DOHH2 (cell line): ENCODE measurements around the gene SLC38A1.

ENCODE experiments used
- H3F3A ChIP-seq: fragments of 200-600 bp; sonication (generic), shearing (Covaris generic); 2 replicates; pipeline ENCODE4 v1.6.0; 2016; ENCODE audit warnings: antibody characterized with exemption, mild to moderate bottlenecking; ENCODE audit not compliant: control insufficient read depth, insufficient read depth
- H3K27ac ChIP-seq: fragments of 200-600 bp; sonication (generic); 2 replicates; pipeline ENCODE4 v1.5.1; 2014; ENCODE audit warnings: low read depth, mild to moderate bottlenecking, low read length, moderate library complexity
- H3K27me3 ChIP-seq: fragments of 200-600 bp; sonication (generic); 2 replicates; pipeline ENCODE4 v1.6.1; 2014; ENCODE audit warnings: mild to moderate bottlenecking, low read length, mixed read lengths; ENCODE audit not compliant: control insufficient read depth
- H3K36me3 ChIP-seq: fragments of 200-600 bp; sonication (generic); 2 replicates; pipeline ENCODE4 v1.6.1; 2014; ENCODE audit warnings: mild to moderate bottlenecking, low read length, moderate library complexity, mixed read lengths; ENCODE audit not compliant: control insufficient read depth
- H3K4me1 ChIP-seq: fragments of 200-600 bp; sonication (generic); 2 replicates; pipeline ENCODE4 v1.6.1; 2014; ENCODE audit warnings: mild to moderate bottlenecking, low read length, mixed read lengths; ENCODE audit not compliant: control insufficient read depth
- H3K4me2 ChIP-seq: fragments of 200-600 bp; sonication (generic); 2 replicates; pipeline ENCODE4 v1.6.0; 2014; ENCODE audit warnings: mild to moderate bottlenecking, low read length, moderate library complexity
- H3K4me3 ChIP-seq: fragments of 200-600 bp; sonication (generic); 2 replicates; pipeline ENCODE4 v1.5.1; 2014; ENCODE audit warnings: mild to moderate bottlenecking, low read length, mixed read lengths
- H3K79me2 ChIP-seq: fragments of 200-600 bp; sonication (generic); 2 replicates; pipeline ENCODE4 v1.6.1; 2014; ENCODE audit warnings: mild to moderate bottlenecking, low read length, mixed read lengths; ENCODE audit not compliant: control insufficient read depth
- H3K9me2 ChIP-seq: fragments of 200-600 bp; sonication (generic); replicated peaks from 2 replicates; pipeline ENCODE4 v1.6.1; 2014; ENCODE audit warnings: mild to moderate bottlenecking, low read length, mixed read lengths; ENCODE audit not compliant: control insufficient read depth
- H3K9me3 ChIP-seq: fragments of 200-600 bp; sonication (generic); 2 replicates; pipeline ENCODE4 v1.6.1; 2014; ENCODE audit warnings: antibody characterized with exemption, low read length, mixed read lengths; ENCODE audit not compliant: control insufficient read depth, insufficient read depth
- H4K20me1 ChIP-seq: fragments of 200-600 bp; sonication (generic); 2 replicates; pipeline ENCODE4 v1.6.0; 2014; ENCODE audit warnings: low read depth, mild to moderate bottlenecking, antibody characterized with exemption, low read length, moderate library complexity; ENCODE audit not compliant: control insufficient read depth, insufficient read depth
- EZH2phosphoT487 ChIP-seq: fragments of 200-600 bp; sonication (generic); IDR thresholded peaks from 2 replicates; pipeline ENCODE4 v1.6.1; 2017; ENCODE audit warnings: borderline replicate concordance, mild to moderate bottlenecking, antibody characterized with exemption, low read length, moderate library complexity, mixed read lengths
- TF ChIP-seq, protein P1 (sequence below): fragments of 200-600 bp; sonication (generic); IDR thresholded peaks from one replicate; pipeline ENCODE4 v1.5.1; 2014; ENCODE audit warnings: antibody characterized with exemption, mild to moderate bottlenecking, low read depth, low read length; ENCODE audit not compliant: poor library complexity, severe bottlenecking

Gene SLC38A1

DNA sequence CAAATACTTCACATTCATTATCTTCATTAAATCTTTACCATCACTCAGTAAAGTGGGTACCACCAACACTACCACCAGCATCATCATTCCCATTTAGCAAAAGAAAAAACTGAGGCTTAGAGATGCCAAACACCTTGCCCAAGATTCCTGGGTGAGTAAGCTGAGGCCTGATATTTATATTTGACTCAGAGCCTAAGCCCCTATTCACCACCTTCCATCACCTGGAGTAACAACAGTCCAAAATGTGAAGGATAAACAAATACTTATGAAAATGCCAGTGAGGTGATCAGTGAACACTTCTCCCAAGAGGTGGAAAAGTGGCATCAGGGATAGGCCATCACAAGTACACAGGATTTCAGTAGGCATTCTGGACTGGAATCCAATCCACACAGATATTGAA is 3.7 kb downstream of the SLC38A1 start:
- H3F3A ChIP-seq, result peaks cover 8% of the 10 kb centered on the region; the same call in 1 of the 2 replicates
- H4K20me1 ChIP-seq, result peaks cover 39% of the 10 kb centered on the region
- peak overlapping the region; percentile 96 for H3K4me3 ChIP-seq
- H3K27me3 ChIP-seq, result no peaks in the 10 kb centered on the region
- H3K79me2 ChIP-seq, result peaks cover 100% of the 10 kb centered on the region
- H3K27ac ChIP-seq, result no peak overlapping the region
- H3K9me3 ChIP-seq, result no peaks in the 10 kb centered on the region
- H3K4me2 ChIP-seq, result peak overlapping the region; percentile 91
- TF ChIP-seq EZH2phosphoT487, result no peak
- TF ChIP-seq, protein P1, sequence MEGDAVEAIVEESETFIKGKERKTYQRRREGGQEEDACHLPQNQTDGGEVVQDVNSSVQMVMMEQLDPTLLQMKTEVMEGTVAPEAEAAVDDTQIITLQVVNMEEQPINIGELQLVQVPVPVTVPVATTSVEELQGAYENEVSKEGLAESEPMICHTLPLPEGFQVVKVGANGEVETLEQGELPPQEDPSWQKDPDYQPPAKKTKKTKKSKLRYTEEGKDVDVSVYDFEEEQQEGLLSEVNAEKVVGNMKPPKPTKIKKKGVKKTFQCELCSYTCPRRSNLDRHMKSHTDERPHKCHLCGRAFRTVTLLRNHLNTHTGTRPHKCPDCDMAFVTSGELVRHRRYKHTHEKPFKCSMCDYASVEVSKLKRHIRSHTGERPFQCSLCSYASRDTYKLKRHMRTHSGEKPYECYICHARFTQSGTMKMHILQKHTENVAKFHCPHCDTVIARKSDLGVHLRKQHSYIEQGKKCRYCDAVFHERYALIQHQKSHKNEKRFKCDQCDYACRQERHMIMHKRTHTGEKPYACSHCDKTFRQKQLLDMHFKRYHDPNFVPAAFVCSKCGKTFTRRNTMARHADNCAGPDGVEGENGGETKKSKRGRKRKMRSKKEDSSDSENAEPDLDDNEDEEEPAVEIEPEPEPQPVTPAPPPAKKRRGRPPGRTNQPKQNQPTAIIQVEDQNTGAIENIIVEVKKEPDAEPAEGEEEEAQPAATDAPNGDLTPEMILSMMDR, result no peak
- no peaks in the 10 kb centered on the region for H3K9me2 ChIP-seq
- H3K36me3 ChIP-seq, result peaks cover 89% of the 10 kb centered on the region
- H3K4me1 ChIP-seq, result peaks cover 61% of the 10 kb centered on the region

DNA sequence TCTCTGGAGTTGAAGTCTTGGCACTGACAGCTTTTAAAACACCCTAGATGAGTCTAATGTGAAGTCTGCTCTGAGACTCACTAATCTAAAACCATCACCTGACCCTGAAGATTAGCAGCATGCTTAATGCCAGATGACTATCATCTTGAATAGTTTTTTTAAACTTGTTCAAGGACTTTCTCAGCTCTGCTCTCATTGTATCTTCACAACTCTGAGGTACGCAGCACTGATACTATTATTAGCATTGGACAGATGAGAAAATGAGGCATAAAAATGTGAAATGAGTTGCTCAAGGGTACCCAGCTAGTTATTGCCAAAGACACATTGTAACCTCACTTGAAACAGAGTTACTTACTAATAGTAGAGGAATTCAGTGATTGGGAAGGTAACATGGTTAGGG is 4.8 kb downstream of the SLC38A1 start:
- Histone ChIP-seq H3K4me2 (peak overlapping the region; percentile 33), H4K20me1 (peaks cover 45% of the 10 kb centered on the region), H3K27ac (no peak overlapping the region), H3K4me1 (peaks cover 59% of the 10 kb centered on the region), H3K27me3 (no peaks in the 10 kb centered on the region), H3K9me3 (no peaks in the 10 kb centered on the region), H3K9me2 (no peaks in the 10 kb centered on the region), H3F3A (0 out of 2 replicates have a peak, but pooled peaks cover 2% of the 10 kb centered on the region), H3K36me3 (peaks cover 92% of the 10 kb centered on the region), H3K4me3 (peak overlapping the region; percentile 24), H3K79me2 (peaks cover 100% of the 10 kb centered on the region)
- TF ChIP-seq, protein P1, result no peak
- no peak for TF ChIP-seq EZH2phosphoT487

DNA sequence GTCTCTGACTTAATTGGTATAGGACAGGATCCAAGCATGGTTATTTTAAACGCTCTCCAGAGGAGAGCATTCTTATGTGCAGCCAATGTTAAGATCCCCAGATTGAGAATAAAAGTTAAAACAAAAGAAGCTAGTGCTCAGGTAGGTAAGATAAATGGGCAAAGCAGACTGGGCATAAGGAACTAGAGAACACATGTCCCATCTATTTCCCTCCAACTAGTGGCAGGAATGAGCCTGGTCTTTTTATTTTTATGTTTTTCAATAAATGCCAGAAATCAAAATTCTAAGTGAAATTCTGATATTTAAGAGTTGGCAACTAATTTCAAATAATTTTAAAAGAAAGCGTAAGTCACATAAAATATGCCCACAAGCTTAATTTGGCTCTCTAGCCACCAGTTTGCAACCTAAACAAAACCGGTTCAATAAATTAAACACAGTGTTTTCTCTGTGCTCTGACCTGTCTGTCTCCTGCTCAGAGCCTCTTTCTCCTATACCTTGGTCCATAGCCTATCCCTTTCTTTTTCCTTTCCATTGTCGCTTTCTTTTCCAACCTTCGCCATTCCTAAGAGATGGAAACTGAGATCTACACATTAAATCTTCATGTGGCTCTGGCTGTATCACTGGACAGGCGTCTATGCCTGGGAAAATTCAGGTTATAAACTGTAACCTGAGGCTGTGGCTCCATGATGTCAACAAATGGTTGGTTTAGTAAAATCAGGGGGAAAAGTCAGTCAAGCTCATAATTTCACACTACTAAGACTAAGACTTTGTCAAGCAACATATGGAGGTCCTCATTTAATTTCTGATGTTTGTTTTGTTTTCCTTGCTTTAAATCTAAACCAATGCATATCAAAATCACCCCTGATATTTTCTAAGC is 5.5 kb downstream of the SLC38A1 start:
- peak overlapping the region; percentile 24 for H3K4me3 ChIP-seq
- 0 out of 2 replicates have a peak, but pooled peaks cover 2% of the 10 kb centered on the region for H3F3A ChIP-seq
- H3K4me1 ChIP-seq, result peaks cover 59% of the 10 kb centered on the region
- H3K36me3 ChIP-seq, result peaks cover 94% of the 10 kb centered on the region
- no peak overlapping the region for H3K27ac ChIP-seq
- TF ChIP-seq EZH2phosphoT487, result no peak
- TF ChIP-seq, protein P1, result no peak
- no peaks in the 10 kb centered on the region for H3K9me3 ChIP-seq
- peaks cover 100% of the 10 kb centered on the region for H3K79me2 ChIP-seq
- peaks cover 45% of the 10 kb centered on the region for H4K20me1 ChIP-seq
- H3K27me3 ChIP-seq, result no peaks in the 10 kb centered on the region
- H3K9me2 ChIP-seq, result no peaks in the 10 kb centered on the region
- H3K4me2 ChIP-seq, result peak overlapping the region; percentile 33
